Measurements from ENCODE around the gene CRLF3.
"Not testable (repeated sequence)": the region's sequence is repeated elsewhere in the genome, so short reads cannot be mapped to it uniquely, and the experiment has no call there.

Gene CRLF3

GRCh38 chr17:30735206-30735605 is 89.3 kb downstream of the CRLF3 start:
- not testable (repeated sequence) for DNase-seq

GRCh38 chr17:30734153-30734552 is 90.3 kb downstream of the CRLF3 start:
- DNase-seq = not testable (repeated sequence)
